ENCODE measurements around the gene COQ4. TPM values are rescaled to one million over a fixed set of nuclear protein-coding genes. Genes with fewer than 3 reads are reported as not detected.

Gene COQ4
- total and polyA plus RNA-seq, 4 donors = 12.8 to 53.3 (median 33.8) TPM

GRCh38 chr9:128286440-128286839 is 36.2 kb upstream of the COQ4 start:
- WGBS = 79% methylated on average over 6 of the region's 6 CpGs
- no peaks in the 10 kb centered on the region for H3K9me3 ChIP-seq (ENCODE audit: control insufficient read depth in 4 of 4, low read length in 3 of 4)
- peaks cover 5 to 27% (median 10%) of the 10 kb centered on the region in 4 donors for H3K36me3 ChIP-seq (ENCODE audit: control insufficient read depth in 4 of 4, insufficient read depth in 3 of 4, low read depth in 1 of 4, low read length in 3 of 4)
- no peaks in the 10 kb centered on the region for H3K27me3 ChIP-seq (ENCODE audit: control insufficient read depth in 4 of 4, insufficient read depth in 4 of 4, low read length in 3 of 4)
- TF ChIP-seq GABPA (IDR thresholded peaks at IDR 0.05 in 1 of 2, conservative IDR thresholded peaks at IDR 0.05 in 1 of 2) = no peak
- TF ChIP-seq CTCF (IDR thresholded peaks at IDR 0.05; ENCODE audit: low read depth, low read length, missing input control) = no peak
- TF ChIP-seq RXRA (IDR thresholded peaks at IDR 0.05) = no peak
- TF ChIP-seq FOXA1 (IDR thresholded peaks at IDR 0.05) = no peak
- TF ChIP-seq YY1 (IDR thresholded peaks at IDR 0.05) = no peak
- TF ChIP-seq TAF1 (conservative IDR thresholded peaks at IDR 0.05) = no peak
- TF ChIP-seq HNF4A (conservative IDR thresholded peaks at IDR 0.05) = no peak
- TF ChIP-seq FOXA2 (IDR thresholded peaks at IDR 0.05) = no peak
- TF ChIP-seq SP1 (IDR thresholded peaks at IDR 0.05) = no peak
- no peak for TF ChIP-seq EGR1 (IDR thresholded peaks at IDR 0.05; ENCODE audit: low read depth in 2 of 2)
- TF ChIP-seq REST (IDR thresholded peaks at IDR 0.05) = no peak
- no peak for TF ChIP-seq HNF4G (IDR thresholded peaks at IDR 0.05)
- no peak for TF ChIP-seq ZBTB33 (IDR thresholded peaks at IDR 0.05)
- TF ChIP-seq JUND (IDR thresholded peaks at IDR 0.05) = no peak
- no peak for TF ChIP-seq ATF3 (IDR thresholded peaks at IDR 0.05)
- no peak for TF ChIP-seq NR2F2 (IDR thresholded peaks at IDR 0.05)
- TF ChIP-seq RAD21 (IDR thresholded peaks at IDR 0.05) = no peak
- no peak for TF ChIP-seq MAX (IDR thresholded peaks at IDR 0.05)
- no peak overlapping the region for H3K9ac ChIP-seq (ENCODE audit: low read depth in 1 of 2, low read length in 2 of 2)
- DNase-seq (ENCODE audit: low spot score) = no peak
- H3K4me3 ChIP-seq (ENCODE audit: low read depth in 1 of 3, low read length in 3 of 3) = no peak overlapping the region
- H3K27ac ChIP-seq (ENCODE audit: low read depth in 1 of 2, low read length in 2 of 2) = no peak overlapping the region
- H3K4me1 ChIP-seq (ENCODE audit: control insufficient read depth in 4 of 4, insufficient read depth in 4 of 4, low read length in 3 of 4) = no peaks in the 10 kb centered on the region
